NCI-H345 treated with DMSO at 0.1 percent for 48 hours (cell line): ENCODE results near the gene STAT1.

ENCODE experiments used
- DNase-seq: peaks from one replicate; lab custom pipeline; 2025; ENCODE audit not compliant: unreplicated experiment; lab: John Stamatoyannopoulos, UW

STAT1 gene

GRCh38 chr2:191032588-191033429, 18.8 kb upstream of the STAT1 start:
- no peak for DNase-seq

DNA sequence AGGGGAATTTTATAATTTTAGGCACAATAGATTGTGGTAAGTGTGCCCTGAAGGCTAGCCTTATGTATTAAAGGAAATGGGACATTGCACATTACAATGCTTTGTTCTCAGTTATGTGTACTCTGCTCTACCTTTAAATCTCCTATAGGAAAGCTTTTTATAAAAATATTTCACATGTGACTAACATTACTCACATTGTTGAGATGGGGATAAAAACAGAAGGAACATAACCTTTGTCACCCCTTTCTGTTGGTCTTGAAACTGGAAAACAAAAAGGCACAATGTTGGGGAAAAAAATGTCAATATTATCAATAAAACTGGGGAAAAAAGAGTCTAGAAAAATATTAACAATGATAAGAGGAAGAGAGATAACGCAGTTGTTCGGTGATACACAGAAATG, 17.3 kb upstream of the STAT1 start:
- no peak for DNase-seq

DNA sequence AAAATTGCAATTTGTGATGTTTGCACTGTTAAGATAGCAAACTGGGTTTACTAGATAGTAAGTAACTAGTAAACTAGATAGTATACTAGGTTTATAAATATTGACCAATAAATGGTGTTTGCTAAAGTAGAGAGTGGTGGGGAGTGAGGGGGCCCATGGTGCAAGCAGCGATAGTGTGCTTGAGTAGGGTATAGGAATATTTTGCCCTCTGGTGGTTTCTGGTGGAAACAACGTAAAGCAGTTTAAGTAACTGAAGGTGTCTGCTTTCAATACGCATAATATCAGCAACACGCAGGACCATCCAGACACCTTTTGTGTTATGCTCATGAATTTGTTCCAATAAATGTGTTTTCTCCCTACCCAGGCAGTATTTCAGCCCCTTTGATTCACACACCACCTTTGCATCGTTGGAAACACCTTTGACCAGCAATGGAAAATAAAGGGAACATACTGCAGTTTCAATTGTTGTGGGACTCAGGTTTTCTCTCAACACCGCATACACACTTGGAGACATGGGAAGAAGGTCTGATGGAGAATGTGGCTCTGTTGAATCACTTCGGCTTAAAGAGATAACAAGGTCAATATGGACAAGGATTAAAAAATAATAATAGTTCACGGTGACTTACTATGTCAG, 16.7 kb upstream of the STAT1 start:
- peak; percentile 32 for DNase-seq

GRCh38 chr2:191029280-191029950, 15.4 kb upstream of the STAT1 start:
- no peak for DNase-seq

- DNase-seq: no peak
These were observed 12.4 kb upstream of the STAT1 start for GRCh38 chr2:191026377-191026776.

DNA sequence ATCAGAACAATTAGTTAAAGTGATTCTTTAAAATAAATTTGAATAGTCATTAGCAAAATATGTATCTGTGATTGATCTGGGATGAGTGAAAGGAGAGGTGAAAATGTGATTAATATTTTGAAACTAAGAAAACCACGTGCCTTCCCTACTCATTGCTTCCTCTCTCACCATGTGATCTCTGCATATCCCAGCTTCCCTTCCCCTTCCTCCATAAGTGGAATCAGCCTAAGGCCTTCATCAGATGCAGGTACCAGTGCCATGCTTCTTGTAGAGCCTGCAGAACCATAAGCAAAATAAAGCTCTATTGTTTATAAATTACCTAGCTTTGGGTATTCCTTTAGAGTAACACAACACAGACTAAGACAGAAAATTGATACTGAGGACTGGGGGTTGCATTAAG, 11.2 kb upstream of the STAT1 start:
- no peak for DNase-seq

- DNase-seq: no peak
These were observed 9.3 kb upstream of the STAT1 start for GRCh38 chr2:191023235-191023679.

GRCh38 chr2:191020742-191021381, 6.9 kb upstream of the STAT1 start:
- DNase-seq: no peak

DNA sequence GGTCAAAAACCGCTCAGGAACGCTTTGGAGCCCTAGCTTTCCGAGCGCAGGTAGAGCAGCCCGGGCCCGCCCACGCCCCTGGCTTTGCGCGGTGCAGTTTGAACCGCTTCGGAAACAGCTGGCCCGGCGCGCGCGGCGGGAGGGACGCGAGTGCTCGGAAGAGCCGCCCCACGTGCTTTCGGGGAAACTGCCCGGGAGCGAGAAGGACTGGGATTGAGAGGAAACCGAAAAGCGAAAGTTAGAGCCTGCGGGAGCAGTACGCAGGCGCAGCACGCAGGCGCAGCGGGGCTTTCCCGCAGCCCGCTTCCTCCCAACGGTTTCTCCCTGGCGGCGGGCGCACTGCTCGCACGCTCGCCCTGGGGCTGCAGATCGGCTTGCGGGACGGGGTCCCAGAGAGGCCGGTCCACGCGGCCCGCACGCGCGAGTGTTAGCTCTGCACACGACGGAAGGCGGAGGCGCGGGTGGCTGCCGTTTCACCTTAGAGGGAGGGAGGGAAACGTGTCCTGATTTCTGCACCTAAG, 6.3 kb upstream of the STAT1 start:
- peak; percentile 96 for DNase-seq

GRCh38 chr2:191019376-191019775, 5.4 kb upstream of the STAT1 start:
- DNase-seq: no peak

DNA sequence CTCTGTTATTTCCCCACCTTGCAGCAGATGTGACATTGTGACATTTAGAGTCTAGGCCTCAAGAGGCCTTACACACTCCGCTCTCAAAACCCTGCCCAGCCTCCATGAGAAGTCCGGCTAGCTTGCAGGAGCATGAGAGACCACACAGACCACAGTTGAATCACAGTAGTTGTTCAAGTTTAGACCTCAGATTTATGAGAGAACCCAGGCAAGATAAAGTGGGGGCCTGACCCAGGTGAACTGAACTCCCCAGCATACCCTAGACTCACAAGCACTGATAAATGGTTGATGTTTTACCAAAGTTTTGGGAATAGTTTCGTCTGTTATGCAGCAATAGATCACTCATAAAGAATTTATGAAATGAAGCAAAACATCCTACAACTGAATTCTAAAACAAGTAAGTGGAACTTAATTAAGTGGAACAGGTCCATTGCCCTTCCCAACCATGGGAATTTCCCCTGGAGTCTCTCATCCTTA, 4.7 kb upstream of the STAT1 start:
- no peak for DNase-seq

DNA sequence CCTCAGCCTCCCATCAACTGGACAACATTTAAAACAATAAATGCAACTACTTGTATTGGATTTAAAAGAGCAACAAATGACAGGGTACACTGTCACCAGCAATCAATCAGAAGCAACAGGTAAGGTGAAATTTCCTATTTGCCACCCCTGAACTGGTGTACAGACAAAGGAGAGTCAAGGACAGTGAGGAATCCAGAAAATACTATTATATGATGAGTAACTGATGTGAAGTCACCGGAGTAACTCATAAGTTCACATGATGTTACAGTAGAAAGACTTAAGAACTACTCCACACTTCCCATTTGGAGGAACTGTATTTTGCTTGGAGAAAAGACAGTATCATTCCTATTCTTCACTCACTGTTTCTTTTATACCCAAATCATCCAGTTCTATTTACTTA, 4.1 kb upstream of the STAT1 start:
- DNase-seq: no peak

DNA sequence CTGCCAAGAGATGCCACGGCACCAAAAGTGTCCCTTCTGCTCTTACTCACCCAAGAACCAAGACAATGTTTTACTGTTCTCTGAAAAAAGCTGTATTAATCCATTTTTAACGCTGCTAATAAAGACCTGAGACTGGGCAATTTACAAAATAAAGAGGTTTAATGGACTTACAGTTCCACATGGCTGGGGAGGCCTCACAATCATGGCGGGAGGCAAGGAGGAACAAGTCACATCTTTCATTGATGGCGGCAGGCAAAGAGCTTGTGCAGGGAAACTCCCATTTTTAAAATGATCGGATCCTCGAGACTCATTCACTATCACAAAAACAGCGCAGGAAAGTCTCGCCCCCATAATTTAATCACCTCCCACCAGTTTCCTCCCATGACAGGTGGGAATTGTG, 1.9 kb upstream of the STAT1 start:
- no peak for DNase-seq

DNA sequence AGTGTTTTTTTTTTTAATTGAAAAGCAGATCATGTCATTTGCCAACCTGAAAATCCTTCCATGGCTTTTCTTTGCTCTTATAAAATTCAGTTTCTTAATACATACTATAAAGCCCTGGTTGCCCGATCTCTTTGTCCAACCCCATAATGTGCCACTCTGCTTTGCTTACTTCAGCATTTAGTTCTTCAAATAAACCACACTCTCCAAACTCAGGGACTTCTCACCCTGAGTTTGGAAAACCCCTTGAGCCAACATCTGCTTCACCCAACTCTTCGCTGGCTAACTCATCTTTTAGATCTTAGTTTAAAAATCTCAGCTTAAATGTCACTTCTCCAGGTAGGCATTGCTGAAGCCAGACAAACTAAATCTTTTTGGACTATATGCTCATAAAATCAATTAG, 1.3 kb upstream of the STAT1 start:
- no peak for DNase-seq

DNA sequence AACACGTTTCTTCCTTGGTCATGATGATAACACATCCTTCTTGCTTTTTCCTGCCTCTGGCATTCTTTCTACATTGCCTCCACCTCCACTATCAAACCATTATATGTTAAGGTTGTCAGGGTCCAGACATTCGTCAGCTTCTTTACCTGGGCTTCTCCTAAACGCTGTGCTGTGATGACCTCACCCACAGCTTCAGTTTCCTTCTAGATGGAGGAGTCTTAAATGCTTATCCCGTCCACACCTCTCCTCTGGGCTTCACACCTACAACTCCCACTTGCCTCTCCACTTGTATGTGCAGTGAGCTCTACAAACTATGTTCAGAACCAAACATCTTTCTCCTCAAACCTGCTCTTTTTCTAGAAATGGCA, 666 bp upstream of the STAT1 start:
- DNase-seq: no peak

GRCh38 chr2:191013682-191013931, 364 bp downstream of the STAT1 start:
- DNase-seq: no peak

DNA sequence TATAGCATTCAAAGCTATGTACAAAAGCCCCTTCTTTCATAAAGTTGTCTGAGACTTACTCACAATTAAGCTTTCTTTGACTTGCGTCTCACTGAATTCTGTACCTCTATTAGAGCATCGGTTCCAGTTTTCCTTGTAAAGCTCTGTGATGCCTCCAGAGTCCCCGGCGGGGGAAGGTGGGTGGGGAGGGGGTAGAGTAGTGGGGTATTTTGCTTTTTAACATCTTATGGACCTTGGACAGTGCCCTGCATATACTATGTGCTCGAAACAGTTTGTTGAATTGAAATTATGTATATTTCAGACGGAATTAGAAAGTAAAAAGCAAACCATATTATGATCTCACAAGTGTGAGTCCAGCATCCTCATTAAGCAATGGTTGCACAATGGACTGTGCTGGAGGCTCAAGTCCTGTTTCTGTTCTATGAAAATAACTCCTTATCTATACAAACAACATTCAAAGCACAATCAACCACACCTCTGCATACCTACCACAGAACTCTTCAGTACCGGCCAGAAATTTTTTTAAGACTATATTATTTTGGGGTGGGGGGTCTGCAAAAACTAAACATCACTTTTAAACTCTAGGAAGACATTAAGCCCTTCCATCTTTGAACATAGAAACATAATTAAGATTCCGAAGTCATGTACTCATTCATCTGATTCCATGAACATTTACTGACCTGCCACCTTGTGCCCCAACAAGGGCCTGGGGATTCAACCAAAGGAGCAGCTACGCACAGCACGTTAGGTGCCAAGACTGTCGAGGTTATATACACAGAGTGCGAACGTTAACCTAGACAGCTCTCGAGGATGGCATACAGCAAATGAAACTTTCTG, 908 bp downstream of the STAT1 start:
- DNase-seq: peak; percentile 10

- DNase-seq: no peak
These were observed 1.6 kb downstream of the STAT1 start for GRCh38 chr2:191012346-191012745.

DNA sequence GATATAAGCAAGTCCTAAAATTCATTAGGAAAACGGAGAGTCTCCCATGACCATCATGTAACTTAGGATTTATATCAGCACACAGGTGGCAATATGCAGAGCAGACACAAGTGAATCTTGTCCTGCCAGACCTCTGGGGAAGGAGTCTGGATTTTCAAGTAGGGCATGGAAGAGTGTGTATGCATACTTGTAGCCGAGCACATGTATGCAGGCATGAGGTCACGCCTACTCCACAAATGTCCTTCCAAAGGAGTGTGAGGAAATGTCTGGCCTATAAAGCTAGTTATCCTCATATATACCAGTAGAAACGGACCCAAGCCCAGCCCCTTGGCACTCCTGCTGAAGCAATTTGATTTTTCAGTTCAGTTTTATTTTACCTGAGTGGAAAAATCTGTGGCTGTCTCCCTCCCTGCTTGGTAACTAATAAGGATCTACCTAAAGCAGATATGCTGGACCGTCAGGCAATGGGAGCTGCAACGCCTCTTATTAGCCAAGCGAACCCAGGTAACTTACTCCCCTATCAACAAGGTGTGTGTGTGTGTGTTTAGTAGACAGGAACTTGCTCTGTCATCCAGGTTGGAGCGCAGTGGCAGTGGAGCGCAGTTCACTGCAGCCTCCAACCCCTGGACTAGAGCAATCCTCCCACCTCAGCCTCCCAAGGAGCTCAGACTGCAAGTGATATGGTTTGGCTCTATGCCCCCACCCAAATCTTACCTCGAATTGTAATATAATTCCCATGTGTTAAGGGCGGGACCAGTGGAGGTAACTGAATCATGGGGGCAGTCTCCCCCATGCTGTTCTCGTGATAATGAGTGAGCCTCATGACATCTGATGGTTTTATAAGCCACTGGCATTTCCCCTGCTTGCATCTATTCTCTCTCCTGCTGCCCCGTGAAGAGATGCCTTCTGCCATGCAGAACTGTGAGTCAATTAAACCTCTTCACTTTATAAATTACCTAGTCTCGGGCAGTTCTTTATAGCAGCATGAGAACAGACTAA, 2.8 kb downstream of the STAT1 start:
- no peak for DNase-seq
